ENCODE measurements around the gene FAM216A. TPM values are rescaled to one million over a fixed set of nuclear protein-coding genes. Genes with fewer than 3 reads are reported as not detected.
A peak's percentile ranks its signal among the peaks of the same experiment; 100 is the strongest.
"Not testable (repeated sequence)": the region's sequence is repeated elsewhere in the genome, so short reads cannot be mapped to it uniquely, and the experiment has no call there.

Gene FAM216A
- total RNA-seq, 1 donor from 2014 or later = 2.2 TPM

GRCh38 chr12:110498984-110499706 lies 30.5 kb downstream of the FAM216A start:
- ATAC-seq (no peak), DNase-seq (ENCODE audit: low spot score) (no peak)

GRCh38 chr12:110501399-110501751 lies 32.7 kb downstream of the FAM216A start:
- DNase-seq (ENCODE audit: low spot score) (peak; percentile 57), ATAC-seq (peak; percentile 69)

GRCh38 chr12:110501752-110502738 lies 33.4 kb downstream of the FAM216A start, which contains the start of the genes RAD9B and VPS29:
TSS of gene RAD9B (plus strand) at chr12:110502331. CDS start at chr12:110502338, 7 bp downstream.
TSS of gene VPS29 (minus strand) at chr12:110502111. CDS start at chr12:110502051, 60 bp downstream.
- ATAC-seq (peak; percentile 95), DNase-seq (ENCODE audit: low spot score) (peak; percentile 99)

GRCh38 chr12:110503432-110503831 lies 34.8 kb downstream of the FAM216A start:
- DNase-seq (ENCODE audit: low spot score) = no peak
- ATAC-seq = no peak

GRCh38 chr12:110505332-110505731 lies 36.7 kb downstream of the FAM216A start:
- no peak for ATAC-seq
- no peak for DNase-seq (ENCODE audit: low spot score)

- ATAC-seq (no peak), DNase-seq (ENCODE audit: low spot score) (no peak)
Observed at GRCh38 chr12:110508071-110508586, 39.5 kb downstream of the FAM216A start.

GRCh38 chr12:110513842-110514241 lies 45.2 kb downstream of the FAM216A start:
- ATAC-seq (no peak), DNase-seq (ENCODE audit: low spot score) (no peak)

- no peak for ATAC-seq
- DNase-seq (ENCODE audit: low spot score) = no peak
Observed at GRCh38 chr12:110514363-110514762, 45.7 kb downstream of the FAM216A start.

GRCh38 chr12:110516995-110517394 lies 48.4 kb downstream of the FAM216A start:
- ATAC-seq = no peak

GRCh38 chr12:110518014-110518413 lies 49.4 kb downstream of the FAM216A start:
- not testable (repeated sequence) for ATAC-seq

More at GRCh38 chr12:110516995-110517394, 48.4 kb downstream of the FAM216A start:
- no peak for DNase-seq (ENCODE audit: low spot score)

GRCh38 chr12:110520876-110521712 lies 52.4 kb downstream of the FAM216A start:
- ATAC-seq; DNase-seq (ENCODE audit: low spot score): not testable (repeated sequence)

More at GRCh38 chr12:110518014-110518413, 49.4 kb downstream of the FAM216A start:
- DNase-seq (ENCODE audit: low spot score) = not testable (repeated sequence)

GRCh38 chr12:110528277-110528839 lies 59.7 kb downstream of the FAM216A start:
- ATAC-seq (no peak), DNase-seq (ENCODE audit: low spot score) (no peak)

- ATAC-seq (no peak), DNase-seq (ENCODE audit: low spot score) (no peak)
Observed at GRCh38 chr12:110530511-110530910, 61.9 kb downstream of the FAM216A start.

GRCh38 chr12:110531741-110532333 lies 63.2 kb downstream of the FAM216A start:
- DNase-seq (ENCODE audit: low spot score) (no peak), ATAC-seq (peak; percentile 39)

- no peak for ATAC-seq
- no peak for DNase-seq (ENCODE audit: low spot score)
Observed at GRCh38 chr12:110532644-110533043, 64.0 kb downstream of the FAM216A start.

GRCh38 chr12:110533607-110534006 lies 65.0 kb downstream of the FAM216A start:
- ATAC-seq (peak; percentile 48), DNase-seq (ENCODE audit: low spot score) (no peak)

- no peak for ATAC-seq
- no peak for DNase-seq (ENCODE audit: low spot score)
Observed at GRCh38 chr12:110534811-110535210, 66.2 kb downstream of the FAM216A start.

GRCh38 chr12:110536834-110537604 lies 68.4 kb downstream of the FAM216A start:
- no peak for DNase-seq (ENCODE audit: low spot score)
- ATAC-seq = no peak
